GM12891 (cell line): ENCODE data around the gene UQCRC1.
A peak's percentile ranks its signal among the peaks of the same experiment; 100 is the strongest.

Source experiments
- DNase-seq: peaks from one replicate; pipeline ENCODE4 v3.0.0; 2011; ENCODE audit warnings: low spot score; ENCODE audit not compliant: insufficient read length
- FAIRE-seq: peaks from 2 replicates; lab custom pipeline; 2011; peaks lifted over from hg19 to GRCh38; lab: Jason Lieb, UNC
- PAX5 ChIP-seq: IDR thresholded peaks from 2 replicates; pipeline ENCODE4 v1.6.1; 2011; ENCODE audit warnings: low read length, moderate library complexity, mild to moderate bottlenecking; ENCODE audit not compliant: insufficient read depth, severe bottlenecking
- POLR2A ChIP-seq: IDR thresholded peaks from 2 replicates; pipeline ENCODE4 v1.6.1; 2011; ENCODE audit warnings: low read depth, low read length, control low read depth
- POLR2AphosphoS5 ChIP-seq: IDR thresholded peaks from 2 replicates; pipeline ENCODE4 v1.6.1; 2011; ENCODE audit warnings: low read depth, low read length, control low read depth
- POU2F2 ChIP-seq: IDR thresholded peaks from 2 replicates; pipeline ENCODE4 v1.6.1; 2011; ENCODE audit warnings: low read depth, mild to moderate bottlenecking, control low read depth, low read length, moderate library complexity
- SPI1 ChIP-seq: IDR thresholded peaks from 2 replicates; pipeline ENCODE4 v1.6.1; 2011; ENCODE audit warnings: low read depth, low read length, control low read depth
- TAF1 ChIP-seq: IDR thresholded peaks from 2 replicates; pipeline ENCODE4 v1.6.1; 2011; ENCODE audit warnings: low read depth, low read length, control low read depth

The UQCRC1 gene

DNA sequence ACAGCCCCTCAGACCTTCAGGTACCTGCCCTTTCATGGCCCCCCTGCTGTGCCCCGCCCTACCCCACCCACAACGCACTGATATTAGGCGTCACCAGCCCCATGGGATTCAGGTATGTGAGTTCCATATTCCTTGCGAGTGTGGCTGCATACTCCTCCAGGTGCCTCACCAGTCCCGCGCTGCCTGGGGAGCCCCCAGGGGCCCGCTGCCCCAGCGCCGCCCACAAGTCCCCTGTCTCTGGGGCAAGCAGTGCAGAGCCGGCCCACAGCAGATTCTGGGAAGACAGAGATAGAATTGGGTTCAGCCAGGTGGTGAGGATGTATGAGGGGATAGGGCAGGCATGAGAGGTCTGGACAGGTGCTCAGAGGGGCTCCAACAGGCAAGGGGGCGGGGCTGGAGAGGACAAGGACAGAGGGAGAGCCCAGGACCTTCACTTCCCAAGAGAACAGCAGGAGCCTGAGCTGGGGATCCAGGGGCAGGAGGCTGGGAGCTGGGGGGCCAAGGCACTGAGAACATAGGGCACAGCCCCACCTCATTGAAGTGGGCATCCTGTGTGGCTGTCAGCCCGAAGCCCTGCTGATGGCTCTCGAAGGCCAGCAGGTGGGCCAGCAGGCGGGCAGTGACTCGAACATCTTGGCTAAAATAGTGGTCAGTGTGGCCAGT is 38.9 kb upstream of the UQCRC1 start:
- no peak for FAIRE-seq
- no peak for TF ChIP-seq POLR2AphosphoS5
- no peak for TF ChIP-seq POLR2A
- TF ChIP-seq PAX5, result no peak
- TF ChIP-seq SPI1, result no peak
- no peak for TF ChIP-seq TAF1
- TF ChIP-seq POU2F2, result no peak
- no peak for DNase-seq

DNA sequence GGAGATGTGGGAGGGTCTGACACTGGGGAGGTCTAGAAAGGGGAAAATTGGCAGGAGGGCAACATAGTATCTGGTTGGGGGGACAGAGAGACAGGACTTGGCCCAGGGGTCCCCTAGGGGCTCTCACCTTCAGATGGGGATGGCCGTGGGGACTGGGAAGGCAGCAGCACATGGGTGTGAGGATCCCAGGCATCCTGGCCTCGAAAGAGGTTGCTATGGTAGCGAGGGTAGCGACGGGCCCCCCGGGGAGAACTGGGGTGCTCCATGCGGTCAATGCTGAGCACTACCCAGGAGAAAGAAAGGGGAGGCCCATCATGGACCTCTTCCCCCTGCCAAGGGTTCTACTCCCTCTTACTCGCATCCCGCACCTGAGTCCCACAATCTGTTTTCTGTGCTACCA is 38.3 kb upstream of the UQCRC1 start:
- DNase-seq, result no peak
- TF ChIP-seq POLR2AphosphoS5 (no peak), PAX5 (no peak), POU2F2 (no peak), SPI1 (no peak), POLR2A (no peak), TAF1 (no peak)
- FAIRE-seq, result no peak

DNA sequence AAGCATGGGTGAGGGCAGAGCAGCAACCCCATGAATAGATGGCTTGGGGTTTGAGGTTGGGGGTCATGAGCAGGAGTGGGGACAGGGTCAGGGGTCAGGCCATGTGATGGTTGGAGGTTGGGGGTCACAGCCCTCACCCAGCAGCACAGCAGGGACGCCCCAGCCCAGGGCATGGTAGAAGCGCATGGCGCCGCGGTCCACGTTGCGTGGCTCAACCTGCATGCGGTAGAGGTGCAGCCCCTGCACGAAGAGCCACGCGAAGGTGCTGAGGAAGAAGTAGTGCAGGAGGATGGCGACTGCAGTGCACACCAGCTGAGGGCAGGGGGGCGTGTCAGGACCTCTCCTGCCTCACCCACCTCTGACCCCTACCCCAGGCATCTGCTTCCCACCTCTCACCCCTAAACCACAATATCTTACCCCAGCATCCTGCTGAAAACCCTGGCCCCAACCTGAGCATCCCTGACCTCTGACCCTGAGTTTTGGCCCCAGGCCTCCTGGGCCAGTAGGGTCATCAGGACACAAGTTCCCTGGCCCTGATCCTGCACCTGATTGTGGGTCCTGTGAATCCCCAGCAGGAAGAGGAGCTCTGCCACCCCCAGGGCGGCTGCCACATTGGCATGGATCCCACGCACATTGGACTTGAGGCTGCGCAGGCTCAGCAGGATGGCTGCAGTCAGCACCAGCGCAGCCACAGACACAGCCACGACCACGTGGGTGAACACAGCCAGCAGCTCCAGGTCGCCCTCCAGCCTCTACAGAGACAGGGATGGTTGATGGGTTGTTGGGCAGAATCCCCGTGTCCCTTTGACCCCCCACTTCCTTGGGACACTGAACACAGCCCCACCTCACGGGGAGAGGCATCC is 35.7 kb upstream of the UQCRC1 start:
- no peak for TF ChIP-seq POU2F2
- FAIRE-seq, result no peak
- DNase-seq, result no peak

DNA sequence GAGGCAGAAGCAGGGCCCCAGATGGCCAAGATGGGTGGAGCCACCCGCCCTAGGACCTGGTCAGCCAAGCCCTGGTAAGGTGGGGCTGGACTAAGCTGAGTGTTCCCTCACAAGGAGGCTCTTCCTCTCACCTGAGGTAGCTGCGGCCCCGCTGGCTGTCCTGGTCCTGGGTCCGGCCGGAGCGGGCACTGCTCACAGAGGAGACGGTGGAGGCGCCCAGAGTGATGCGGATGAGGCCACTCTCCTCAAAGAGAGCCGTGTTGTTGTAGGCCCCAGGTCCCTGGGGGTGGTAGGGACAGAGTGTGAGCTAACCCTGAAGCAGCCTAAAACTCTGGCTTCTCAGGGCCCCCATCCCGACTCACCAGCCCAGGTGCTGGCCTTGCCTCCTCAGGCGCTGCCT is 33.2 kb upstream of the UQCRC1 start:
- DNase-seq (no peak), FAIRE-seq (no peak)
- TF ChIP-seq PAX5 (no peak), POLR2AphosphoS5 (no peak), TAF1 (no peak), POLR2A (no peak), SPI1 (no peak), POU2F2 (no peak)

DNA sequence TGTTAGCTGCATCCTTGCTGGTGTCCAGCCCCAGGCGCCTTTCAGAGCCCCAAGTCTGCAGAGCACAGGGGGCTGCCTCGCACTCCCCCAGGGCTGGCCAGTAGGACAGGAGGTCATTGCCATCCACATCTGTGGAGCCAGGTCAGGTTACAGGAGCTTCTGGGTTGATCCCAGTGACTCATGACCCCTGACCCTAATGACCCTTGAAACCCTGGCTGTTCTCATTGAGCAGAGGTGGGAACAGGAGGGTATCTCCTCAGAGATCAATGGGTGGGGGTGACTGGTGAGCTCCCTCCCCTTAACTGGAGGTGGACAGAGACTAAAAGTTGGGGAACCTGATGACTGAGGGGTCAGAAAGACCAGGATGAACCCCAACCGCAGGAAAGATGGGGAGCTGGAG is 31.9 kb upstream of the UQCRC1 start:
- no peak for DNase-seq
- TF ChIP-seq POU2F2 (no peak), POLR2AphosphoS5 (no peak), POLR2A (no peak), PAX5 (no peak), SPI1 (no peak), TAF1 (no peak)
- FAIRE-seq, result no peak

DNA sequence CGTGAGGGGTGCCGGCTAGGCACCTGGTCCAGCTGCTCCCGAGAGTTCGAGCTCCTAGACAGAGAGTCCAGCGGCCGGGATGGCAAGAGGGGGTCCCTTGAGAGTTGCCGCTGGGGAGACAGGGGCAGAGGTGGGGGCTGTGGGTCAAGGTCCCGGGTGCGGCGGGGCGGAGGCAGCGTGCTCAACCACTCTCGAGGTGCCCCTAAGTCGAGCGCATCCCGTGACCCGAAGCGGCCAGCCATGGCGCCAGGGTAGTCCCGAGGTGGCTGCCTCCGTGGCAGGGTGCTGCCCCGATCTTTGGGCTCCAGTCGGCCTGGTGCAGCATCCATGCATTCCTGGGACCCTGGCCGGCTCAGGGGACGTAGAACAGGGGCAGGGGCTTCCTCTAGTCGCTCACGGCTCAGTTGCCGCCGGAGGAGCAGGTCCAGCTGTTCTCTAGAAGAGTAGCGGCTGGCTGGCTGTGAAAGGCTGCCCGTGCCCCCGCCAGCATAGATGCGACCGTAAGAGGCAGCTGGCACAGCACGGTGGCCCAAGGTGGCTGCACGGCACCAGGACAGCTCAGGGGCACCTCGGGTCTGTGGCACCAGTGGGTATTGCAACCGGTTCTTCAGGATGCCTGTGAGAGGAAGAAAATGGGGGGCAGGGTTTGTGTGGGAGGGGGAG is 30.6 kb upstream of the UQCRC1 start:
- DNase-seq, result no peak
- TF ChIP-seq POLR2A (no peak), SPI1 (no peak), POU2F2 (no peak), TAF1 (no peak)
- FAIRE-seq, result no peak

DNA sequence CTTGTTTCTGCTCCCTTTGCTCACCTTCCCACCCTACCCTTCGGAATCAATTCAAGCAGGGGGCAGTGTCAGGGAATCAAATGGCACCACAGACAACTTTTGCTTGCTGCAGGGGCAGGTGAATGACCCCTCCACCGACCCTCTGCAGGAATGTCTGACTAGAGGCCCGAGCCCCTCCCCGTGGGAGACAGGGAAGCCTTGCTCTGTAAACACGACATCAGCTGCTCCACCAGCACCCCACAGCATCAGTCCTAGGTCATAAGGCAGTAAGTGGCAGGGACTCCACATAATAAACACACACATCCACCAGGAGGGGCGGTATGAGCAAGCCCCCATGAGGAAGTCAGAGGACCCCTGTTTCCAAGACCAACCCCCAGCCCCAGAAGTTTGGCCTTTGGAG is 27.9 kb upstream of the UQCRC1 start:
- FAIRE-seq (no peak), DNase-seq (no peak)
- TF ChIP-seq POLR2AphosphoS5 (no peak), SPI1 (no peak), PAX5 (no peak), POU2F2 (no peak), POLR2A (no peak), TAF1 (no peak)

DNA sequence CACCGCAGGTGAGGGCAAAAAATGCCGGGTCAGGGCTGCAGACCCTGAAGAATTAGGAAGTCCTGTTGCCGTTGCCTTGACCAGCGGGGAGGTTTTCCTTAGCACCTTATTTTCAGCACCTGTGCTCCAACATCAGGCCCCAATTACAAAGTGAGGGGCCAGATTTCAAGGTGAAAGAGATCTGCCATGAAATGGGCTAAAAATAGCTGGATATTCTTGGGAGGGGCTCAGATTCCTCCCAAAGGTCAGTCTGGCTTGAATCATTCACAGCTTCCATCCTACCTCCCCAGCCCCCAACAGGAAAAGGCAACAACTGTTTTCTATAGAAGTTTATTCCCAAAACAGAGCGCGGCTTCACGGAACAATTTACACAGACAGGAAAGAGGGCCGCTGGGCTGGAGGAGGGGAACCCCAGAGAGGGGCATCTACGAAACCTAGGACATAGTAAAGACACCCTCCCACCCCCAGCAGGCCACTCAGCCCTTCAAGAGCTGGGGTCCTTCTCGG is 26.8 kb upstream of the UQCRC1 start:
- no peak for TF ChIP-seq TAF1
- no peak for TF ChIP-seq POLR2AphosphoS5
- no peak for TF ChIP-seq POLR2A
- TF ChIP-seq POU2F2, result no peak
- FAIRE-seq (no peak), DNase-seq (no peak)

DNA sequence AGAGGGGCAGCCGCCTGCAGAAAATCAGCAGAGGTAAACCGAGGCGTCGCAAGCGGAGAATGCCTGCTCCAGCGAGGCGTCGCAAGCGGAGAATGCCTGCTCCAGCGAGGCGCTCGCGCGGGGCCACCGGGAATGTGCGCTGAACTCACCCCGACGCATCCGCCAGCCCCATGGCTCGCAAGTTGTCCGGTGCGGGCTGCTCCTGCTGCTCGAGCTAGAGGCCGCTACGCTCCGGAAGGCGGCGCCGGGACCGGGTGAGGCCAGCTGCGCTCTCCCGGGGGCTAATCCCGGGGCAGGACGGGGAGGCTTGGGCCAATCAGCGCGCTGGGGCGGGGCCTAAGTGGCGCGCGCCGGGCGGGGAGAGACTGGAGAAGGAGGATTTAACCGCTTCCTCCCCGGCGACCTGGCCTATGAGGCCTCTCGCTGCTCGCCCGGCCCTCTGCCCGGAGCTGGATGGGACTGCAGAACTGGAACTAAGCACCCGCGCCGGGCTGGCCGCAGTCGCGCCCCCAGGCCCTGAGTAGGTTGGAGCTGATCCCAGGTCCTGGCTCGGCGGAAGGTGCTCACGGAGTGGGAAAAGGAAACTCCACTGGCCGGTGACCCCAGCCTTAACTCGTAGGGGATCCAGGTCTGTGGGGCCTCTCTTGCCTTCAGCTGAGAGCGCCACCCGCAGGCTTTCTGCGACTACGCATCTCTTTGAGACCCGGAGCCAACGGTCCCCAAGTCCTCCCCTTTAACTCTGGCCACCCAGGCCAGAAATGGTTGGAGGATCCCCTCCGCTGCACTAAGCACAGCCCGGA is 26.0 kb upstream of the UQCRC1 start, which contains the start of gene SLC26A6:
Gene SLC26A6, minus strand, starts transcription at position 240 of the 800 bp plus-strand sequence. Its CDS starts 68 bp downstream, at position 172.
- DNase-seq, result peak; percentile 100
- peak; percentile 99 for FAIRE-seq
- no peak for TF ChIP-seq POU2F2
- TF ChIP-seq SPI1, result peak; percentile 44; the same call in 1 of the 2 replicates
- TF ChIP-seq POLR2AphosphoS5, result no peak
- no peak for TF ChIP-seq POLR2A
